ENCODE measurements around the gene DPY19L1.
A peak's percentile ranks its signal among the peaks of the same experiment; 100 is the strongest.
"Not testable (repeated sequence)": the region's sequence is repeated elsewhere in the genome, so short reads cannot be mapped to it uniquely, and the experiment has no call there.

Gene DPY19L1

DNA sequence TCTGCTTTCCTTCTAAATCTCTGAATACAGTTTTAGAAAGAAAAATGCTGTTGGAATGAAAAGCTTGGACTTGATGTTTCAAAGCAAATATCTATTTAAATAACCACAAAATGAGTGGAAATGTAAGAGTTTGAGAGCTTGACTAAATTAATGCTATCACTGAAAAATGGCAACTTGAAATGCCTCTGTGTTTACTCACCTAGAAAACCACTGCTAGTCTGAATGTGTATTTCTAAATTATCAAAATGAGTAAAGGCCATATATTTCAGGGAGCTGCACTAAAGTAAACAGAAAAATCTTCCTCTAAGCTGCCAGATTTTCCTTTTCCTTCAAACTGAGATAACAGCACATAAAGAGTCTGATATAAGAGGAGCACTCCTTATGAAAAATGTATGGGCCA lies 87.9 kb downstream of the DPY19L1 start:
- TF ChIP-seq POLR2AphosphoS5 (IDR thresholded peaks at IDR 0.05; ENCODE audit: low read depth, low read length), result no peak
- TF ChIP-seq TAF1 (IDR thresholded peaks at IDR 0.05; ENCODE audit: borderline replicate concordance, low read depth, low read length), result no peak
- no peak for TF ChIP-seq POLR2A (IDR thresholded peaks at IDR 0.05; ENCODE audit: low read depth, low read length)
- no peak for FAIRE-seq
- DNase-seq (ENCODE audit: insufficient read length), result no peak

DNA sequence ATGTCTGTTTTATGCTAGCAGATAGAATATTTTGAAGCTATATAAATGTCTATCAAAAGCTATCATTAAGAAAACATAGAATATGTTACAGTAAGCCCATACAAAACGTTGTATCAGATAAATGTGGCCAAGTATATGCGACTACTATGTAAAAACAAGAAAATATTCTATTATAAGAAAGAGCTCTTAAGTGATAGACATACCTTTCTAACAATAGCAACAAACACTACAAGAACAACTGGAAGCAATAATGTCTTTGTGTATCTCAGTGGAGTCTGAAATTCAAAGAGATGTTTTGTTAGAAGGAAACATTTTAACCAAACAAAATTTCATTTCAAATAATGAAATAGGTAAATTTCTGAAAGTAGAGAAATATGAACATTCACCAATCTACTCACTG lies 89.9 kb downstream of the DPY19L1 start:
- not testable (repeated sequence) for DNase-seq (ENCODE audit: insufficient read length); FAIRE-seq

DNA sequence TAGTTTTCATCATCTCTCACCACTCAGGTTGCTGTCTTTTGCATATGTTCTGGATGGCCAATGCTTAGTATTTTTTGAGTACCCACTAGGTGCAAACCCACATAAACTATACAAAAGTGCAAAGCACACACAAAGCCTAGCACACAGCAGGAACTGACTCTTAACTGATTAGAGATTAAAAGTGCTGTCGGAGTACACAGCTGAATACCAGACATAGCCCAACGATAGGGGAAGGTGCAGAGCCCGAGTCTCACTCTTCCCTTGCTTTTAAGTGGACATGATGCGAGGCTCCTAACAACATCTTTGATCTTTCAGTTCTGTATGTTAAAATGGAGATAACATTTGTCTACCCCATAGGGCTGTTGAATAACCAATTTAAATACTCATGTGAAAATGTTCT lies 90.8 kb downstream of the DPY19L1 start:
- FAIRE-seq (no peak), DNase-seq (ENCODE audit: insufficient read length) (no peak)
- TF ChIP-seq TAF1 (IDR thresholded peaks at IDR 0.05; ENCODE audit: borderline replicate concordance, low read depth, low read length) (no peak), POLR2A (IDR thresholded peaks at IDR 0.05; ENCODE audit: low read depth, low read length) (no peak), POLR2AphosphoS5 (IDR thresholded peaks at IDR 0.05; ENCODE audit: low read depth, low read length) (no peak)

DNA sequence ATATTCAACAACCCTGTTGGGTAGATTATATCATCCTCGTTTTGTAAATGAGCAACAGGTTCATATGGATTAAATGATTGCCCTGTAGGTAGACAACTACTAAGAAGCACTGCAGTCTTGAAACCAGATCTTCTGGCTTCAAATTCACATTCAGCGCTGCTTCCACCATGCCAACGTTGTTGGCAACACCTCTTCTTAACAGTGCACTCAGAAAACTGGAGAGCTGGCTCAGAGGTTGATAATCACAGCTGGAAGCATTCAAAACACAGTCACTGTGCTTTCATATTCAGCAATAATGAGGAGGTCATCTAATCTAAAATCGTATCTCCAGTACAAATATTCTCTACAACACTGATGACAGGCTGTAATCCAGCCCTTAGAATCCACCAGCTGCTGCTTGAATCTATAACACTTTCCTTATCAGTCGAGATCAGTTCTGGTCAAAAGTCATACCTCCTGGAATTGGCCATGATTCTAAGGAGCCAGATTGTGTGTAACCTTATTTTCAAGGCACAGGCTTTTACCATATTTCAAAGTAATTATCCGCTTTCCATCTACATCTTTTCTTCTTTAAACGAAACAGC lies 91.3 kb downstream of the DPY19L1 start:
- not testable (repeated sequence) for FAIRE-seq; DNase-seq (ENCODE audit: insufficient read length)

DNA sequence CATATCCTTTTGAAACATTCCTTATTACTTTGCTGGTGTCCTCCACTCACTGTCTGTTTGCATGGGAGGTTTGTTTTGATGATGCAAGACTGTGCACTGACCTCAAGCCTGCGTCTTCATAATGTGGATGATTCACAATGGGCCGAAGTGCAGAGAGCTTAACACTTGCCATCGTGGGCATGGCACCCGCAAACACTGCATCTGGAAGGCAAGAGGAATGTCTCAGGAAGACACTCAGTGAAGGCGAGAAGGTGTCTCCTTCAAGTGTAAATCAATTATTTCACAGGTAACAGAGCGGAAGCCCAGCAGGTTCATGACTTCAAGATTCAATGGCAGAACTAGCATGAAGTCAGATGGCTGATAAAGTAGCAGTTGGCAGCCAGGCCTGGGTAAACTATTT lies 98.1 kb downstream of the DPY19L1 start:
- TF ChIP-seq POLR2A (IDR thresholded peaks at IDR 0.05; ENCODE audit: low read depth, low read length) (no peak), POLR2AphosphoS5 (IDR thresholded peaks at IDR 0.05; ENCODE audit: low read depth, low read length) (no peak), TAF1 (IDR thresholded peaks at IDR 0.05; ENCODE audit: borderline replicate concordance, low read depth, low read length) (no peak)
- DNase-seq (ENCODE audit: insufficient read length), result no peak
- no peak for FAIRE-seq

DNA sequence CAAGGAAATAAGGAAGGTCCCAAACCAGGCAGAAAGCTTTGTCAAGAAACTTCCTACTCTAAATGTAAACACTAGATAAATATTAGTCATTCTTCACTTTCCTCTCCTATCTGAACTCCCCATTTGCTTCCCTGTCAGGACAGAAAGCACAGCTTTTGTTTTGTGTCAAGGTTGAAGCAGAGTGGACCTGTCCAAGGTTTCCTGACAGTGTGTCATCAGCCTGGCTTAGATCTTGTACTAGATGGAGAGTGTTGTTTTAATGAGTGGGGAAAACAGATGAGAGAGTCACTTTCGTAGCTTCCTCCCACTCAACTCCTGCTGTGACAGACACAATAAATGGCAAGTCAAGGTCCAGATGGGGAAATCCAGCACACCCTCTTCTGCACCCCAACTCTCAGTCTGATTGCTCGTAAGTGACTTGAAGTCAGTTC lies 101.5 kb downstream of the DPY19L1 start:
- peak; percentile 81 for FAIRE-seq
- not testable (repeated sequence) for DNase-seq (ENCODE audit: insufficient read length)

DNA sequence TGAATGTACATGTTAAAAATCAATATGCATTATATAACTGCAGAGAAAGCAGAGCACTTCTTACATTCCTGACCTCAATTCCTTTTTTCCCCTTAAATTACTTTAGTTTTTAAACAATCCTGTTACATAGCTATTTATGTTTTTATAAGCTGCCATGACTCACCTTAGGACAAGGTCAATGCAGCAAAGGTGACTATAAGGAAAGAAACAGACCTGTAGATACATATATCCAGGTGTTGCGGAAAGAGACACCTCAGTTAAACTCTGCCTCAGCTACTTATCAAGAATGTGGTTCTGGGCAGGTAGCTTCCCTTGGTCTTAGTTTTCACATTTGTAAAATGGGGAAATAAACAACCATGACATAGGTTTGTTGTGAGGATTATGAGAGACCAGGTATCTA lies 105.5 kb downstream of the DPY19L1 start:
- no peak for TF ChIP-seq POLR2A (IDR thresholded peaks at IDR 0.05; ENCODE audit: low read depth, low read length)
- TF ChIP-seq TAF1 (IDR thresholded peaks at IDR 0.05; ENCODE audit: borderline replicate concordance, low read depth, low read length), result no peak
- TF ChIP-seq POLR2AphosphoS5 (IDR thresholded peaks at IDR 0.05; ENCODE audit: low read depth, low read length), result no peak
- FAIRE-seq (no peak), DNase-seq (ENCODE audit: insufficient read length) (no peak)

DNA sequence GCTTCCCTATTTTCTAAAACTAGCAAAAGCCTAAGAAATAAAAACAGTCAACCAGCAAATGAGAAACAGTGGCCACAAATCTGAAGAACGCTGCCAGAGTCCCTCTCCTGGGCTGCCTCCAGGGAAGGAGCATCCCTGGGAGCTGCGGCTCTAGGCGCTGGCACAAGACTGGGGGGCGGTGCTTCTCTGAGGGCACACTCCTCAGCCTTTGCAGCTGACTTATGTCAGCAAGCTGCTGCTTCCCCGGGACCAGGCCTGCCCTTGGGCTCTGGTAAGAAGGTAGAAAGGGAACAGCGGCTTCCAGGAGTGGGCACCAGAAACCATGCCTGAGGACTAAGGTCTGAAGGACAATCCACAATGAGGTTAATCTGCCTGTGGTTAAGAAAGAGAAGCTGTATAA lies 107.5 kb downstream of the DPY19L1 start:
- DNase-seq (ENCODE audit: insufficient read length); FAIRE-seq: not testable (repeated sequence)

DNA sequence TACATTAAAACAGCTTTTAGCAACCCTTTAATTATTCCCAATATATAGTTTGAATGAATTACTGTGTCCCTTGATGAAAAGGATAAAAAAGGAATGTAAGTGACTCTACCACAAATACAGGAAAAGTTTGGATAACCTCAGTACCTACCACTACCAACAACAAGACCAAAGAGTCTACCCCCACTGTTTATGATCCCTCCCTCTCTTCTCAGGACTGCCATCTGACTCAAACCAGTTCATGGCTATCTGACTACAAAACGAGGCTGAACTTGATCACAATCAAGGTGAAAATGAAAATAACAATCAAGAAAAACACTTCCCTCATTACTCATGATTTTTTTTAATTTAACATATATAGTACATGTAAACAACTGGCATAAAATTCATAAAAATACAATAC lies 108.7 kb downstream of the DPY19L1 start:
- TF ChIP-seq POLR2A (IDR thresholded peaks at IDR 0.05; ENCODE audit: low read depth, low read length) (no peak), TAF1 (IDR thresholded peaks at IDR 0.05; ENCODE audit: borderline replicate concordance, low read depth, low read length) (no peak), POLR2AphosphoS5 (IDR thresholded peaks at IDR 0.05; ENCODE audit: low read depth, low read length) (no peak)
- no peak for FAIRE-seq

DNA sequence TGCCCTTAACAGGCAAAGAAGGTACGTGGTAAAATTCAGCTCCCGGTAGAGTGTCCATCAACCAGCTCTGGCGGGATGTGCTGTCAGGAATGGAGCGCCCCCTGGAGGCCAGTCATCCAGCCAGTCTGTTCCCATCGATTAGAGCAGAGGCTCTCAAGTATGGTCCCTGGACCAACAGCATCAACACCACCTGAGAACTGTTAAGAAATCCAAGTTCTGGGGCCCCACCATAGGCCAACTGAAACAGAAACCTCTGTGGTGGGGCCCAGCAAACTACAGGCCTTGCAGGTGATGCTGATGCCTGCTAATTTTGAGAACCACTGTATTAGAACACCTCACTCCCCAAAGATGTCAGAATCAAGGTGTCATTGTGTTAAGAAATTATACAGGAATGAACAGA lies 109.2 kb downstream of the DPY19L1 start:
- FAIRE-seq (no peak), DNase-seq (ENCODE audit: insufficient read length) (no peak)
- no peak for TF ChIP-seq POLR2AphosphoS5 (IDR thresholded peaks at IDR 0.05; ENCODE audit: low read depth, low read length)
- TF ChIP-seq TAF1 (IDR thresholded peaks at IDR 0.05; ENCODE audit: borderline replicate concordance, low read depth, low read length), result no peak
- no peak for TF ChIP-seq POLR2A (IDR thresholded peaks at IDR 0.05; ENCODE audit: low read depth, low read length)

More for the DNA sequence above, 108.7 kb downstream of the DPY19L1 start:
- no peak for DNase-seq (ENCODE audit: insufficient read length)

DNA sequence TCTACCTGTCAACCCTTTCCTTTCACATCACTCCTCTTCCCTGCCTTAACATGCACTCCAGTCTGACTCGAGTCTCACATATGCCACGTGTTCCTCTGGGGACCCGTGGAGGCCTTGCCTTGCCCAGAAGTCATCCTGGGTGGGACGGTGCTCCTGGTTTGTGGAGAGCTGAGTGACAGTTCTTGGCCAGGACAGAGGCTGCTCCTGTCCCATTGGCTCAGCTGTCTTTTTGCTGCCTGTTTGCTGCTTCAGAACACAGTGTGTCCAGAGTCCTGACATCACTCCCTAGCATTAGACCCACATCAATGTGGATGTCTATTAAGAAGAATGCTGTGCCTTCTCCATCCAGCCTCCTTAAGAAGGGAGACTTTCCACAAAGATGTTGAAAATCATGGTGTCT lies 116.8 kb downstream of the DPY19L1 start:
- FAIRE-seq, result not testable (repeated sequence)

DNA sequence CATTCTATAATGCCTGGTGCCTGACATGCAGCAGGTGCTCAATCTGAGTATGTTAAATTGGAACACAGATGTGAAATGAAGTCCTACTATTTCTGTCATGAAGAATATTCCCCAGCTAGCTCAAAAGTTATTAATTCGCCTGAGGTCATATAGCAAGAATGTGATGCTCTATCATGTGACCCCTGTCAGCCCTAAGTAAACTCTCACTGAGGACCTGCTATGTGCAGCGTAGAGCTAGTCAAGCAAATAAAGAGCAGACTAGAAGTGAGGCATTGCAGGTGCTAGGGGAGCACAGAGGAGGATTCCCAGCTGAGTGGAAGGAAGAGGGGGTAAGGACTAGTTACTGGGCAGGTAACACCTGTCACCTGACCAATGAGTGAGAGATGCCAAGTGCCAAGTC lies 118.2 kb downstream of the DPY19L1 start:
- DNase-seq (ENCODE audit: insufficient read length), result not testable (repeated sequence)

More for the DNA sequence above, 116.8 kb downstream of the DPY19L1 start:
- not testable (repeated sequence) for DNase-seq (ENCODE audit: insufficient read length)

DNA sequence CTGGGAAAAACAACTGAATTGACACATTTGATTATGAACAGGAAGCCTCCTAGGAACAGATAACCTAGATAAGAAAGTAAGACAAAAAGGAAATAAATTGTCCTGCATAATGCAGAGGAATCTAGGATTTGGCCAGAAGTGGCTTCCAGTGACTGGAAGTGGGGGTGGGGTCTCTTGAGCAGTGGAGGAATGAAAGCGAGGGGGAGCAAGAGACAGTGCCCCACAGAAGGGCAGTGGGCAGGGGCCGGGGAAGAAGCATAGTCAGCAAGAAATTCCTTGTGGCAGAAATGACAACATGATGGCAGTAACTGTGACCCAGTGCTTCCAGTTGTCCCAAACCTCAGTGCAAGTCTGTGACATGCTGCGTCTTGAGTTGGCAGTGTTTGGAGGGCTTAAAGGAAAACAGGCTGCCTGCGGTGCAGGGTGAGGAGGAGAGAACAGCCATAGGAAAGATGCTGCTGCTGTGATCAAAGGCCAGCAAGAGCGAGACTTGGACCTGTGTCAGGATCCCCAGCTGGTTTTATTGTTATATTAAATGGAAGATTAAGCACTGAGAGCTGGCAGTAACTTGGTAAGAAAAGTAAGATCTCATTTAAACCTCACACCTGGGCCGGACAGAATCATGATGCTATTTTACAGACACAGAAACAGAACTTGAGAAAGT lies 119.0 kb downstream of the DPY19L1 start:
- not testable (repeated sequence) for FAIRE-seq; DNase-seq (ENCODE audit: insufficient read length)

More for the DNA sequence above, 118.2 kb downstream of the DPY19L1 start:
- not testable (repeated sequence) for FAIRE-seq

DNA sequence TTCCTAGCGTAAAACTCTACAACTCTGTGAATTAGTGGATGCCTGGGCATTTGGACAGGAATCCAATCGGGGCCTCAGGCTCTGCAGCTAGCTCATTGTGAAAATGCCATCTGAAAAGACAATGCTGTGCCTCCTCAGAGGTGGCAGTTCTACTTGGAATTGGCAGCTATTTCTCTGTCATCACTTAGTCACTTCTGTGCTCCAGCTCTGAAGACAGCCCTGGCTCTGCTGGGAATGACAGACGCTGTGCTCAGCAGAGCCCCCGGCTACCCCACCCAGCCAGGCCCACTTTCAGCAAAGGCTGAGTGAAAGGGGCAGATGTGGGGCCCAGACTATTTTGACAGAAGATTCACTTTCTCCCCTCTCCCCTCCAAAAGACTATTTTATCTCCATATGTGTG lies 119.8 kb downstream of the DPY19L1 start:
- not testable (repeated sequence) for DNase-seq (ENCODE audit: insufficient read length); FAIRE-seq
